ENCODE data around the gene PCDHGA11. TPM values are rescaled to one million over a fixed set of nuclear protein-coding genes. Genes with fewer than 3 reads are reported as not detected.
"Not testable (repeated sequence)": the region's sequence is repeated elsewhere in the genome, so short reads cannot be mapped to it uniquely, and the experiment has no call there.

PCDHGA11 gene
- total and polyA plus RNA-seq, 8 donors, result 2.5 to 4.1 (median 3.4) TPM

DNA sequence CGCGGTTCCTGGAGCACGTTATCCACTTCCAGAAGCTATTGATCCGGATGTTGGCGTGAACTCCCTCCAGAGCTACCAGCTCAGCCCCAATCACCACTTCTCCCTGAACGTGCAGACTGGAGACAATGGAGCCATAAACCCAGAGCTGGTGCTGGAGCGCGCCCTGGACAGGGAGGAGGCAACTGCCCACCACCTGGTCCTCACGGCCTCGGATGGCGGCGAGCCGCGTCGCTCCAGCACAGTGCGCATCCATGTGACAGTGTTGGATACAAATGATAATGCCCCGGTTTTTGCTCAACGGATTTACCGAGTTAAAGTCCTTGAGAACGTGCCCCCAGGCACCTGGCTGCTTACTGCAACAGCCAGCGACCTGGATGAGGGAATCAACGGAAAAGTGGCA lies 17.5 kb upstream of the PCDHGA11 start:
- H3K27ac ChIP-seq, result no peak overlapping the region
- peaks cover 3 to 79% of the 10 kb centered on the region in 2 donors for H3K9me3 ChIP-seq
- DNase-seq (no peak), ATAC-seq (no peak)
- H3K4me3 ChIP-seq, result no peak overlapping the region
- peaks cover 0 to 7% of the 10 kb centered on the region in 2 donors for H3K36me3 ChIP-seq
- H3K27me3 ChIP-seq, result peaks cover 25 to 94% of the 10 kb centered on the region in 2 donors
- intact Hi-C loops (cut with DNase I), result no loop called here
- TF ChIP-seq, protein P1, sequence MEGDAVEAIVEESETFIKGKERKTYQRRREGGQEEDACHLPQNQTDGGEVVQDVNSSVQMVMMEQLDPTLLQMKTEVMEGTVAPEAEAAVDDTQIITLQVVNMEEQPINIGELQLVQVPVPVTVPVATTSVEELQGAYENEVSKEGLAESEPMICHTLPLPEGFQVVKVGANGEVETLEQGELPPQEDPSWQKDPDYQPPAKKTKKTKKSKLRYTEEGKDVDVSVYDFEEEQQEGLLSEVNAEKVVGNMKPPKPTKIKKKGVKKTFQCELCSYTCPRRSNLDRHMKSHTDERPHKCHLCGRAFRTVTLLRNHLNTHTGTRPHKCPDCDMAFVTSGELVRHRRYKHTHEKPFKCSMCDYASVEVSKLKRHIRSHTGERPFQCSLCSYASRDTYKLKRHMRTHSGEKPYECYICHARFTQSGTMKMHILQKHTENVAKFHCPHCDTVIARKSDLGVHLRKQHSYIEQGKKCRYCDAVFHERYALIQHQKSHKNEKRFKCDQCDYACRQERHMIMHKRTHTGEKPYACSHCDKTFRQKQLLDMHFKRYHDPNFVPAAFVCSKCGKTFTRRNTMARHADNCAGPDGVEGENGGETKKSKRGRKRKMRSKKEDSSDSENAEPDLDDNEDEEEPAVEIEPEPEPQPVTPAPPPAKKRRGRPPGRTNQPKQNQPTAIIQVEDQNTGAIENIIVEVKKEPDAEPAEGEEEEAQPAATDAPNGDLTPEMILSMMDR (IDR thresholded peaks at IDR 0.05), result no peak
- no peaks in the 10 kb centered on the region for H3K4me1 ChIP-seq

DNA sequence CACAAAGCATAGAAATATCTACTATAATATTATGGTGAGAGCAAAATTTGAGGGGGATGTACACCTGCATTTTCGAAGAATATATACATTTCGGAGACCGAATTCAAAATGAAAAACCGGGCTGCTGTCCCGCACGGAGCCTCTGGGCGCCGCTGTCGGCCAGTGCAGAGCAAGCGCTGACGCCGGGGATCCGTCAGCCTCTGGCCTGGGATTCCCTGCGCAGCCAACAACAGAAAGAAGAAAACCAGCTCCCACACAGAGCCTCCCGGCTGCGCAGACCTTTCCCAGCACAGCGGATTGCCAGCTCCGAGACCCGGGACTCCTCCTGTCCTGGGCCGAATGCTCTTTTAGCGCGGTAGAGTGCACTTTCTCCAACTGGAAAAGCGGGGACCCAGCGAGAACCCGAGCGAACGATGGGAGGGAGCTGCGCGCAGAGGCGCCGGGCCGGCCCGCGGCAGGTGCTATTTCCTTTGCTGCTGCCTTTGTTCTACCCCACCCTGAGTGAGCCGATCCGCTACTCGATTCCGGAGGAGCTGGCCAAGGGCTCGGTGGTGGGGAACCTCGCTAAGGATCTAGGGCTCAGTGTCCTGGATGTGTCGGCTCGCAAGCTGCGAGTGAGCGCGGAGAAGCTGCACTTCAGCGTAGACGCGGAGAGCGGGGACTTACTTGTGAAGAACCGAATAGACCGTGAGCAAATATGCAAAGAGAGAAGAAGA lies 12.9 kb upstream of the PCDHGA11 start, which contains the start of gene PCDHGB6:
Gene PCDHGB6, plus strand, starts transcription at position 232 of the 716 bp plus-strand sequence. Its CDS starts 182 bp downstream, at position 414.
- ATAC-seq (peak; percentile 96), DNase-seq (peak in 2 of 4 donors; percentile 45 to 85)
- intact Hi-C loops (cut with DNase I); H3K36me3 ChIP-seq; H3K4me1 ChIP-seq; H3K27ac ChIP-seq: not testable (repeated sequence)
- Histone ChIP-seq H3K27me3 (peaks cover 22 to 90% of the 10 kb centered on the region in 2 donors), H3K4me3 (peak within 1 kb of the TSS; percentile 12 to 33), H3K9me3 (peaks cover 0 to 70% of the 10 kb centered on the region in 2 donors)
- TF ChIP-seq, protein P1 (IDR thresholded peaks at IDR 0.05), result peak; percentile 34 to 52

- H3K4me1 ChIP-seq, result peaks cover 0 to 5% of the 10 kb centered on the region in 2 donors
- peaks cover 23 to 90% of the 10 kb centered on the region in 2 donors for H3K27me3 ChIP-seq
- intact Hi-C loops (cut with DNase I), result loop anchor here in 1 of 2 donors (10.0 kb wide), 2 partner anchors 115 to 155 kb away; no protein-coding TSS in a partner anchor
- no peak overlapping the region for H3K27ac ChIP-seq
- no peak for ATAC-seq
- no peaks in the 10 kb centered on the region for H3K36me3 ChIP-seq
- H3K9me3 ChIP-seq, result peaks cover 0 to 68% of the 10 kb centered on the region in 2 donors
- DNase-seq, result peak in 1 of 4 donors; percentile 63
- no peak overlapping the region for H3K4me3 ChIP-seq
- TF ChIP-seq, protein P1 (IDR thresholded peaks at IDR 0.05), result no peak
Observed at GRCh38 chr5:141409598-141410306, 11.1 kb upstream of the PCDHGA11 start.

- ATAC-seq (no peak), DNase-seq (no peak)
- H3K27ac ChIP-seq, result no peak overlapping the region
- intact Hi-C loops (cut with DNase I), result loop anchor here in 1 of 2 donors (10.0 kb wide), 2 partner anchors 113 to 153 kb away; no protein-coding TSS in a partner anchor
- H3K9me3 ChIP-seq, result peaks cover 0 to 62% of the 10 kb centered on the region in 2 donors
- peaks cover 0 to 5% of the 10 kb centered on the region in 2 donors for H3K4me1 ChIP-seq
- H3K27me3 ChIP-seq, result peaks cover 28 to 94% of the 10 kb centered on the region in 2 donors
- TF ChIP-seq, protein P1 (IDR thresholded peaks at IDR 0.05), result no peak
- no peak overlapping the region for H3K4me3 ChIP-seq
- H3K36me3 ChIP-seq, result no peaks in the 10 kb centered on the region
Observed at GRCh38 chr5:141411575-141411974, 9.3 kb upstream of the PCDHGA11 start.
